H9 (cell line): ENCODE data around the gene RAB35. TPM values are rescaled to one million over a fixed set of nuclear protein-coding genes. Genes with fewer than 3 reads are reported as not detected.

ENCODE experiments used
- DNase-seq: peaks from one replicate; pipeline ENCODE4 v3.0.0-alpha.2; 2017
- H2AFZ ChIP-seq: one replicate; pipeline ENCODE4 v1.6.1; 2013; ENCODE audit warnings: mild to moderate bottlenecking, low read length, control low read depth, moderate library complexity
- H2AK5ac ChIP-seq: 2 replicates; pipeline ENCODE4 v1.6.1; 2013; ENCODE audit warnings: low read length, control low read depth, mixed read lengths; ENCODE audit not compliant: insufficient read length
- H2BK120ac ChIP-seq: one replicate; pipeline ENCODE4 v1.6.1; 2013; ENCODE audit warnings: low read depth, mild to moderate bottlenecking, low read length, control low read depth, inconsistent platforms; ENCODE audit not compliant: poor library complexity, severe bottlenecking
- H2BK12ac ChIP-seq: 2 replicates; pipeline ENCODE4 v1.6.1; 2013; ENCODE audit warnings: low read length, control low read depth, mixed read lengths, low read depth; ENCODE audit not compliant: insufficient read length
- H2BK15ac ChIP-seq: 2 replicates; pipeline ENCODE4 v1.6.1; 2013; ENCODE audit warnings: low read depth, low read length, control low read depth
- H2BK20ac ChIP-seq: one replicate; pipeline ENCODE4 v1.6.1; 2013; ENCODE audit warnings: low read depth, mild to moderate bottlenecking, low read length, control low read depth, inconsistent platforms; ENCODE audit not compliant: poor library complexity, severe bottlenecking
- H2BK5ac ChIP-seq: 2 replicates; pipeline ENCODE4 v1.6.1; 2013; ENCODE audit warnings: low read length, control low read depth, mixed read lengths; ENCODE audit not compliant: insufficient read length
- H3K14ac ChIP-seq: 2 replicates; pipeline ENCODE4 v1.6.1; 2013; ENCODE audit warnings: low read length, control low read depth; ENCODE audit not compliant: insufficient read depth
- H3K18ac ChIP-seq: 2 replicates; pipeline ENCODE4 v1.6.1; 2013; ENCODE audit warnings: low read depth, mild to moderate bottlenecking, mixed read lengths, low read length, control low read depth; ENCODE audit not compliant: insufficient read length
- H3K23ac ChIP-seq: 2 replicates; pipeline ENCODE4 v1.6.1; 2013; ENCODE audit warnings: low read length, control low read depth, mixed read lengths, low read depth; ENCODE audit not compliant: insufficient read length
- H3K23me2 ChIP-seq: 2 replicates; pipeline ENCODE4 v1.6.1; 2013; ENCODE audit warnings: low read depth, mild to moderate bottlenecking, mixed read lengths, low read length, control low read depth; ENCODE audit not compliant: insufficient read length, poor library complexity, severe bottlenecking
- H3K27ac ChIP-seq: 2 replicates; pipeline ENCODE4 v1.5.1; 2013; ENCODE audit warnings: low read length, control low read depth, mixed read lengths, low read depth; ENCODE audit not compliant: insufficient read length
- H3K27me3 ChIP-seq: 2 replicates; pipeline ENCODE4 v1.6.1; 2013; ENCODE audit warnings: low read length, control low read depth, inconsistent platforms; ENCODE audit not compliant: insufficient read depth
- H3K4ac ChIP-seq: 2 replicates; pipeline ENCODE4 v1.6.1; 2013; ENCODE audit warnings: low read depth, mild to moderate bottlenecking, control low read depth, inconsistent platforms, low read length, moderate library complexity
- H3K4me1 ChIP-seq: 2 replicates; pipeline ENCODE4 v1.6.1; 2013; ENCODE audit warnings: low read length, control low read depth, inconsistent platforms; ENCODE audit not compliant: insufficient read depth
- H3K4me2 ChIP-seq: 2 replicates; pipeline ENCODE4 v1.6.1; 2013; ENCODE audit warnings: low read length, control low read depth, mixed read lengths; ENCODE audit not compliant: insufficient read length, insufficient read depth
- H3K56ac ChIP-seq: 2 replicates; pipeline ENCODE4 v1.6.1; 2013; ENCODE audit warnings: low read depth, mild to moderate bottlenecking, mixed read lengths, low read length, control low read depth; ENCODE audit not compliant: insufficient read length
- H3K79me1 ChIP-seq: 2 replicates; pipeline ENCODE4 v1.6.1; 2013; ENCODE audit warnings: low read depth, mild to moderate bottlenecking, moderate library complexity, low read length, control low read depth, inconsistent platforms; ENCODE audit not compliant: insufficient read depth, poor library complexity, severe bottlenecking
- H3K79me2 ChIP-seq: 2 replicates; pipeline ENCODE4 v1.6.1; 2013; ENCODE audit warnings: low read length, control low read depth, inconsistent platforms; ENCODE audit not compliant: insufficient read depth
- H3K9ac ChIP-seq: 2 replicates; pipeline ENCODE4 v1.6.1; 2013; ENCODE audit warnings: low read length, control low read depth, mixed read lengths; ENCODE audit not compliant: insufficient read length; ENCODE audit errors: extremely low read depth
- H3K9me3 ChIP-seq: one replicate; pipeline ENCODE4 v1.6.1; 2013; ENCODE audit warnings: low read depth, low read length, inconsistent platforms; ENCODE audit not compliant: control insufficient read depth
- H3T11ph ChIP-seq: one replicate; pipeline ENCODE4 v1.6.1; 2013; ENCODE audit warnings: mild to moderate bottlenecking, low read length, control low read depth, inconsistent platforms
- H4K20me1 ChIP-seq: one replicate; pipeline ENCODE4 v1.6.1; 2013; ENCODE audit not compliant: control insufficient read depth, insufficient read length, insufficient read depth
- H4K5ac ChIP-seq: 2 replicates; pipeline ENCODE4 v1.6.1; 2013; ENCODE audit warnings: low read depth, mild to moderate bottlenecking, mixed read lengths, low read length, control low read depth; ENCODE audit not compliant: insufficient read length
- H4K8ac ChIP-seq: replicated peaks from 2 replicates; pipeline ENCODE4 v1.6.1; 2013; ENCODE audit warnings: low read length, control low read depth, mixed read lengths, low read depth; ENCODE audit not compliant: insufficient read length
- H4K91ac ChIP-seq: 2 replicates; pipeline ENCODE4 v1.6.1; 2013; ENCODE audit warnings: low read depth, mild to moderate bottlenecking, moderate library complexity, mixed read lengths, low read length, control low read depth; ENCODE audit not compliant: insufficient read length
- H3K27ac Mint-ChIP-seq, 3 experiments: 2 replicates in 2 of 3; 3 replicates in 1 of 3; pipeline ENCODE4 v1.8.0; 2020 to 2021; ENCODE audit warnings: mixed read lengths in 3 of 3, mild to moderate bottlenecking in 1 of 3, moderate library complexity in 1 of 3
- H3K27me3 Mint-ChIP-seq: 2 replicates; pipeline ENCODE4 v1.8.0; 2021; ENCODE audit warnings: low read depth, mild to moderate bottlenecking, moderate library complexity, mixed read lengths
- H3K36me3 Mint-ChIP-seq, 3 experiments: 2 replicates in 2 of 3; 3 replicates in 1 of 3; pipeline ENCODE4 v1.8.0; 2020 to 2021; ENCODE audit warnings: low read depth in 3 of 3, mixed read lengths in 3 of 3; ENCODE audit not compliant: insufficient read depth in 1 of 3
- H3K4me1 Mint-ChIP-seq, 2 experiments: 2 replicates each; pipeline ENCODE4 v1.8.0; 2020; ENCODE audit warnings: mixed read lengths in 2 of 2
- H3K4me3 Mint-ChIP-seq, 2 experiments: 2 replicates in 1 of 2; 3 replicates in 1 of 2; pipeline ENCODE4 v1.8.0; 2020 to 2021; ENCODE audit warnings: mild to moderate bottlenecking in 2 of 2, mixed read lengths in 2 of 2, moderate library complexity in 1 of 2
- H3K9me3 Mint-ChIP-seq, 2 experiments: 2 replicates in 1 of 2; 3 replicates in 1 of 2; pipeline ENCODE4 v1.8.0; 2020; ENCODE audit warnings: mild to moderate bottlenecking in 2 of 2, mixed read lengths in 2 of 2, moderate library complexity in 1 of 2
- WGBS: extraction: QIAGEN DNeasy Blood & Tissue Kit; methylation state at CpG from one replicate; pipeline ENCODE4 v1.1.7; 2013; ENCODE audit warnings: missing lambda C conversion rate, low lambda C conversion rate, mixed read lengths; ENCODE audit not compliant: insufficient read length; ENCODE audit errors: extremely low coverage; 5-methylcytosine and 5-hydroxymethylcytosine counted together
- total RNA-seq: library from RNA; stranded (reverse); gene quantifications from 2 replicates; pipeline ENCODE4 v1.2.1, GENCODE V29; 2021
- TF ChIP-seq, protein P1 (sequence below): fragments of 200-600 bp; sonication (generic); conservative IDR thresholded peaks from 3 replicates; pipeline ENCODE4 v1.8.0; 2021; ENCODE audit warnings: antibody characterized with exemption, mild to moderate bottlenecking

The RAB35 gene
- total RNA-seq, 1 experiment from 2014 or later = 60.0 TPM

DNA sequence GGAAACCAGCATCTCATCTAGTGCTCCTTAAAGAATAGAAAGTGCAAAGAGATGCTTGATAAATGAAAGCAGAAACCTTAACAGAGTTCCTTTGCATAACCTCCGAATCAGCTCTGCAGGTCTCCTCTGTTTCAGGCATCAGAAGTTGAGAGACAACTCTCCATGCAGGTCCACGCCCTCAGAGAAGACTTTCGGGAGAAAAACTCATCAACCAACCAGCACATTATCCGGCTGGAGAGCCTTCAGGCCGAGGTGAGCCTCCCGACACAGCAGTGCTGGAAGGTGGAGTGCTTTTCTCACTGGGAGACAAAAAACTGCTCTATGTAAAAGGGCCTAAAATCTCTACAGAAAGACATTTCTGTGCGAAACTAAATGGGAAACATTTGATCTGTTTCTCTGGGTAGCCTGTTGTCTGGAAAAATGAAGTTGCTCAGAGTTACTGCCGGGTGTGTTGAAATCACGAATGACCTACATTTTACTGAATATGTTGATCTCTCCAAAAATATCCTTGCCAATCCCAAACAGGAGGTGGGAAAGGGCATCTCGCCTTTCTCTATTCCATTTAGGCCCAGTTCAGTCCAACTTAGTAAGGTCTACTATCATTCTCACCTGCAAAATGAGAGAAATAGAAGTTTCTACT is 54.9 kb downstream of the RAB35 start:
- H2BK120ac ChIP-seq = no peak overlapping the region
- no CpG with 5 or more reads among the region's 10 CpGs for WGBS
- no peaks in the 10 kb centered on the region for H3K4me1 ChIP-seq
- no peak overlapping the region for H3K4ac ChIP-seq
- TF ChIP-seq, protein P1, sequence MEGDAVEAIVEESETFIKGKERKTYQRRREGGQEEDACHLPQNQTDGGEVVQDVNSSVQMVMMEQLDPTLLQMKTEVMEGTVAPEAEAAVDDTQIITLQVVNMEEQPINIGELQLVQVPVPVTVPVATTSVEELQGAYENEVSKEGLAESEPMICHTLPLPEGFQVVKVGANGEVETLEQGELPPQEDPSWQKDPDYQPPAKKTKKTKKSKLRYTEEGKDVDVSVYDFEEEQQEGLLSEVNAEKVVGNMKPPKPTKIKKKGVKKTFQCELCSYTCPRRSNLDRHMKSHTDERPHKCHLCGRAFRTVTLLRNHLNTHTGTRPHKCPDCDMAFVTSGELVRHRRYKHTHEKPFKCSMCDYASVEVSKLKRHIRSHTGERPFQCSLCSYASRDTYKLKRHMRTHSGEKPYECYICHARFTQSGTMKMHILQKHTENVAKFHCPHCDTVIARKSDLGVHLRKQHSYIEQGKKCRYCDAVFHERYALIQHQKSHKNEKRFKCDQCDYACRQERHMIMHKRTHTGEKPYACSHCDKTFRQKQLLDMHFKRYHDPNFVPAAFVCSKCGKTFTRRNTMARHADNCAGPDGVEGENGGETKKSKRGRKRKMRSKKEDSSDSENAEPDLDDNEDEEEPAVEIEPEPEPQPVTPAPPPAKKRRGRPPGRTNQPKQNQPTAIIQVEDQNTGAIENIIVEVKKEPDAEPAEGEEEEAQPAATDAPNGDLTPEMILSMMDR = no peak
- no peak overlapping the region for H3T11ph ChIP-seq
- no peak overlapping the region for H2BK12ac ChIP-seq
- no peak overlapping the region for H2AK5ac ChIP-seq
- H3K14ac ChIP-seq = no peak overlapping the region
- DNase-seq = no peak
- Mint-ChIP-seq H3K4me3 (no peak overlapping the region), H3K9me3 (no peaks in the 10 kb centered on the region), H3K36me3 (no peaks in the 10 kb centered on the region), H3K27ac (no peak overlapping the region), H3K27me3 (no peaks in the 10 kb centered on the region; the same call in 1 of the 2 replicates), H3K4me1 (peaks cover 6 to 9% of the 10 kb centered on the region in 2 experiments)
- H3K27me3 ChIP-seq = no peaks in the 10 kb centered on the region
- H3K23me2 ChIP-seq = no peaks in the 10 kb centered on the region
- no peak overlapping the region for H3K27ac ChIP-seq
- no peak overlapping the region for H4K8ac ChIP-seq
- no peak overlapping the region for H4K91ac ChIP-seq
- no peak overlapping the region for H2BK15ac ChIP-seq
- no peak overlapping the region for H3K9ac ChIP-seq
- H2BK5ac ChIP-seq = no peak overlapping the region
- no peak overlapping the region for H4K5ac ChIP-seq
- H3K23ac ChIP-seq = no peak overlapping the region
- no peaks in the 10 kb centered on the region for H3K9me3 ChIP-seq
- H3K18ac ChIP-seq = no peak overlapping the region
- H3K79me1 ChIP-seq = no peaks in the 10 kb centered on the region
- H2BK20ac ChIP-seq = no peak overlapping the region
- H4K20me1 ChIP-seq = no peaks in the 10 kb centered on the region
- peak overlapping the region; percentile 37 for H3K56ac ChIP-seq
- H2AFZ ChIP-seq = no peak overlapping the region
- peaks cover 2% of the 10 kb centered on the region; the same call in 1 of the 2 replicates for H3K79me2 ChIP-seq
- no peak overlapping the region for H3K4me2 ChIP-seq
